Calu3 (cell line): ENCODE data around the gene SLIT1. TPM values are rescaled to one million over a fixed set of nuclear protein-coding genes. Genes with fewer than 3 reads are reported as not detected.

Experiments
- BruUV-seq: library from RNA; stranded (reverse); fragments of 400-500 nt; replicated peaks from 2 replicates; lab custom pipeline; 2021; lab: Mats Ljungman, UMichigan
- CTCF ChIA-PET: fragments of 300-600 bp; sonication (Branson Sonifier 250); formaldehyde crosslinking; loops from one replicate; lab custom pipeline; 2022; ENCODE audit warnings: antibody characterized with exemption; lab: Charles Lee
- DNase-seq: peaks from one replicate; pipeline ENCODE4 v3.0.0; 2022
- H3K27ac Mint-ChIP-seq: one replicate; pipeline ENCODE4 v1.8.0; 2022; ENCODE audit warnings: mixed read lengths; ENCODE audit not compliant: unreplicated experiment
- H3K27me3 Mint-ChIP-seq: one replicate; pipeline ENCODE4 v1.8.0; 2022; ENCODE audit warnings: mixed read lengths; ENCODE audit not compliant: unreplicated experiment
- H3K36me3 Mint-ChIP-seq: one replicate; pipeline ENCODE4 v1.8.0; 2022; ENCODE audit warnings: mild to moderate bottlenecking, moderate library complexity, mixed read lengths; ENCODE audit not compliant: insufficient read depth, unreplicated experiment
- H3K4me1 Mint-ChIP-seq: one replicate; pipeline ENCODE4 v1.8.0; 2022; ENCODE audit warnings: mild to moderate bottlenecking, low read depth, mixed read lengths; ENCODE audit not compliant: unreplicated experiment
- H3K4me3 Mint-ChIP-seq: one replicate; pipeline ENCODE4 v1.8.0; 2022; ENCODE audit warnings: mild to moderate bottlenecking, low read depth, moderate library complexity, mixed read lengths; ENCODE audit not compliant: unreplicated experiment
- H3K9me3 Mint-ChIP-seq: one replicate; pipeline ENCODE4 v1.8.0; 2022; ENCODE audit warnings: low read depth, mixed read lengths; ENCODE audit not compliant: unreplicated experiment
- CTCF ChIP-seq: fragments of 200-600 bp; IDR thresholded peaks from one replicate; pipeline ENCODE4 v1.8.0; 2022; ENCODE audit warnings: antibody characterized with exemption; ENCODE audit not compliant: unreplicated experiment
- intact Hi-C: fragments of 100-400 bp; cut with micrococcal nuclease; formaldehyde crosslinking; loops from one replicate; pipeline ENCODE4 v1.10.0; 2022; ENCODE audit not compliant: unreplicated experiment
- total RNA-seq: library from RNA; stranded (reverse); gene quantifications from 2 replicates; pipeline ENCODE4 v1.2.3, GENCODE V29; 2022

The SLIT1 gene
- total RNA-seq, 1 experiment from 2014 or later: not detected

DNA sequence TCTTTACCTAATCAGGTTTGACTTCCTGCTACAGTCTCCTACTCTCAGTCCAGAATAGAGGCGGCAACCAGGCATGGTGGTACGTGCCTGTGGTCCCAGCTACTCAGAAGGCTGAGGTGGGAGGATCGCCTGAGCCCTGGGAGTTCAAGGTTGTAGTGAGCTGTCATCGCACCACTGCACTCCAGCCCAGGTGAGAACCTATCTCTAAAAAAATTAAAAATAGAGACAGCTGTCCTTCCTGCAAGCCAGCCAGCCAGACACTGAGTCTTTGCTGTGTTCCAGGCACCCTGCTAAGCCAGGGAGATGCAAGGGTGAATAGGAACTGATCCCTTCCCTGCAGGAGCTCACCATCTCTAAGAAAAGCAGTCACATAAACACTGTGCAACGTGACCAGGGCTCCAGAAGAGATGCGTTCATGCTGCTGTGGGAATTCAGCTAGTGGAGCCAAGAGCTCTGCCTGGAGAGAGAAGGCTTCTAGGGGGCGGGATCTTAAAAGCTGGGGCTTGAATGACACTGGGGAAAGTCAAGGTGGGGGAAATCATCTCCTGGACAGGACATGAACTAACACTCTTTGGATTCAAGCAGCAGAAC lies 22.1 kb upstream of the SLIT1 start:
- no peak for TF ChIP-seq CTCF
- H3K9me3 Mint-ChIP-seq: no peaks in the 10 kb centered on the region
- CTCF ChIA-PET: no interaction called here
- intact Hi-C loops: no loop called here
- H3K4me3 Mint-ChIP-seq: no peak overlapping the region
- DNase-seq: no peak
- no TSS peak for BruUV-seq
- H3K36me3 Mint-ChIP-seq: no peaks in the 10 kb centered on the region
- H3K4me1 Mint-ChIP-seq: no peaks in the 10 kb centered on the region
- peaks cover 65% of the 10 kb centered on the region for H3K27me3 Mint-ChIP-seq
- no peak overlapping the region for H3K27ac Mint-ChIP-seq

DNA sequence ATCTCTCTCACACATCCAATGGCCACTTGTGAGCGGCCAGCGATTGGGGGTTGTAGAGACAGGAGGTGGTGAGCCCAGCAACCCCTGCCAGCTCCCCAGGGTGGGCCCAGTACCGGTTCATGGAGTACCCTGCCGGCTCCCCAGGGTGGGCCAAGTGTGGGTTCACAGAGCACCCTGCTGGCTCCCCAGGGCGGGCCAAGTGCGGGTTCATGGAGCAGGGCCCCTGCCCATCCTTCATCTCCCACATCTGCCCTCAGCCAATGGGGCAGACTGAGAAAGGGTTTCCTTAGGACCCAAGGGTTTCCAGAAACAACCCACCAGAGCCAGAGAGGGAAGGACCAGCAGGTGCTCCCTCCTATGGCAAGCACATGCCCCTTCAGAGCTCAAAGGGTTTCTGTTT lies 21.4 kb upstream of the SLIT1 start:
- CTCF ChIA-PET: no interaction called here
- BruUV-seq: no TSS peak
- TF ChIP-seq CTCF: no peak
- no peaks in the 10 kb centered on the region for H3K9me3 Mint-ChIP-seq
- intact Hi-C loops: no loop called here
- H3K4me3 Mint-ChIP-seq: no peak overlapping the region
- peaks cover 66% of the 10 kb centered on the region for H3K27me3 Mint-ChIP-seq
- no peak for DNase-seq
- H3K27ac Mint-ChIP-seq: no peak overlapping the region
- H3K4me1 Mint-ChIP-seq: no peaks in the 10 kb centered on the region
- no peaks in the 10 kb centered on the region for H3K36me3 Mint-ChIP-seq

GRCh38 chr10:97204826-97205679 lies 19.3 kb upstream of the SLIT1 start:
- Mint-ChIP-seq H3K36me3 (no peaks in the 10 kb centered on the region), H3K9me3 (no peaks in the 10 kb centered on the region), H3K4me1 (no peaks in the 10 kb centered on the region), H3K4me3 (no peak overlapping the region), H3K27ac (no peak overlapping the region), H3K27me3 (peaks cover 66% of the 10 kb centered on the region)
- no TSS peak for BruUV-seq
- CTCF ChIA-PET: interaction anchor here (1.6 kb wide), 1 partner anchor 132 kb away, joined by 4 read pairs; no protein-coding TSS in a partner anchor
- TF ChIP-seq CTCF: no peak
- DNase-seq: no peak
- intact Hi-C loops: no loop called here

GRCh38 chr10:97203220-97203619 lies 17.5 kb upstream of the SLIT1 start:
- no peaks in the 10 kb centered on the region for H3K9me3 Mint-ChIP-seq
- DNase-seq: no peak
- TF ChIP-seq CTCF: no peak
- no TSS peak for BruUV-seq
- H3K27ac Mint-ChIP-seq: no peak overlapping the region
- H3K27me3 Mint-ChIP-seq: peaks cover 74% of the 10 kb centered on the region
- no peaks in the 10 kb centered on the region for H3K4me1 Mint-ChIP-seq
- no peaks in the 10 kb centered on the region for H3K36me3 Mint-ChIP-seq
- H3K4me3 Mint-ChIP-seq: no peak overlapping the region
- intact Hi-C loops: no loop called here
- CTCF ChIA-PET: no interaction called here
